GM11168 (cell line): ENCODE data around the gene TSKU.

ENCODE experiments used
- in situ Hi-C: fragments of 300-500 bp; cut with MboI; formaldehyde crosslinking; loops from one replicate; pipeline ENCODE4 v1.12.0; 2022; ENCODE audit warnings: low sequenced_read_pairs; ENCODE audit not compliant: unreplicated experiment

TSKU gene

DNA sequence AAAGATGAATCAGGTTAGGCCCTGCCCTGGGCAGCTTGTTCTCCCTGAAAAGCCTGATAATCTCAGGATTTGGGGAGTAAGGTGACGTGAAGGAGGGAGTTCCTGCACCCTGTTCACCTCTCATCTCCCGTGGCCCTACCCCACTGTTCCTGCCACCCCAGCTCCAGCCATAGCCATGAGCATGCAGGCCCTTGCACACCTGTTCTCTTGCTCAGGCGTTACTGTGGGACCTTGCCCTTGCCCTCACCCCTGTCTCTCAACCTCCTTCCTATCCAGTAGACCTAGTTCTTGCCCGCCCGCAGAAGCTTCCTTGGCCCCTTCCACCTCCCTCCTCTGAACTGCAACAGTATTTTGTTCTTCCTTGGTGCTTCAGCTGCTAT lies 15.0 kb downstream of the TSKU start:
- in situ Hi-C loops, result loop anchor here (10.0 kb wide), 1 partner anchor 53 kb away; no protein-coding TSS in a partner anchor

DNA sequence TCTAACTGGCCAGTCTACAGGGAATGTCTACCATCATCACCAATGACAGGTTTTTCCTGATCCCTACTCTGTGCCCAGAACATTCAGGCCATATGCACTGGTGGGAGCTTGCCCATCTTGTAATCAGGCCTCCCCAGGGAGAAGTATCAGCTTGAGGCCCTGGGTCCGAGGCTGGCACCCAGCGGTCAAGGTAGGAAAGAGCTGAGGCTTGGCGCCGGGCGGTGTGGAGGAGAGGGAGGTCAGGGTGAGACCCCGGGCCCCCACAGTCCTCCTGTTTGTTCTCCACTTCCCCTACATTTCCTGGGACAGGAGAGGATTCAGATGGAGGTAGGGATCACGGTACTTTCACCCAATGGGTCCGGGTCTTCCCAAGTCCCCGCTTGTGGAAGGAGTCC lies 15.5 kb downstream of the TSKU start:
- in situ Hi-C loops, result loop anchor here (10.0 kb wide), 1 partner anchor 54 kb away; no protein-coding TSS in a partner anchor

DNA sequence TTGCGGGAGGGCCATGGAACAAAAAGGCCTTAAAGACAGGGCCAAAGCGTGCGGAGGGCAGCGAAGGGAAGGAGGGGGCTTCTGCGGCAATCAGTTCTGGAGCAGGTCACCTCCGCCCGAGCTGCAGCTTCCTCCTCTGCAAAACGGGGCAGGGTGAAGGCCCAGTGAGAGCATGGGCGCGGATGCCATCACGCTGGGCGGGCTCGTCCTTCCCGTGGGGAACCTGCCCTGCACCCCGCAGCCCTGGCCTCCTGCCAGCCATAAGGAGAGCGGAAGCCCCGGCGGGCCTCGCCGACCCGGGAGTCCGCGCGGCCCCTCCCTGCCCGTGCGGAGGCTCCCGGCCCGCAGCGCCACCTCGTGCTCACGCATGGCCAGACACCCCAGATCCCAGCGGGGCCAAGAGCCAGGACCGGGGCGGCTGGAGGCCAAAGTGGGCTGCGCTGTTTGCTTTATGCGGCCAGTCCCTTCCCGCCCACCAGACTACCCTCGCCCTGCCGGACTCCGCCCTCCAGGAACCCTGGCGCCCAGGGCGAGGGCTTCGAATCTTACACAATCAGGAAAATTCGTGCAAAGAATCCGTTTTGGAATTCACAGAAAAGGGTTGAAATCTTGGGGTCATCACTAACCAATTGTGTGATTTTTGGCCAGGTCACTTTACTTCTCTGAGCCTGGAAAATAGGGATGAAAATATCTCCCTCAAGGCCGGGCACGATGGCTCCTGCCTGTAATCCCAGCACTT lies 16.1 kb downstream of the TSKU start:
- in situ Hi-C loops, result loop anchor here (10.0 kb wide), 1 partner anchor 54 kb away; no protein-coding TSS in a partner anchor

DNA sequence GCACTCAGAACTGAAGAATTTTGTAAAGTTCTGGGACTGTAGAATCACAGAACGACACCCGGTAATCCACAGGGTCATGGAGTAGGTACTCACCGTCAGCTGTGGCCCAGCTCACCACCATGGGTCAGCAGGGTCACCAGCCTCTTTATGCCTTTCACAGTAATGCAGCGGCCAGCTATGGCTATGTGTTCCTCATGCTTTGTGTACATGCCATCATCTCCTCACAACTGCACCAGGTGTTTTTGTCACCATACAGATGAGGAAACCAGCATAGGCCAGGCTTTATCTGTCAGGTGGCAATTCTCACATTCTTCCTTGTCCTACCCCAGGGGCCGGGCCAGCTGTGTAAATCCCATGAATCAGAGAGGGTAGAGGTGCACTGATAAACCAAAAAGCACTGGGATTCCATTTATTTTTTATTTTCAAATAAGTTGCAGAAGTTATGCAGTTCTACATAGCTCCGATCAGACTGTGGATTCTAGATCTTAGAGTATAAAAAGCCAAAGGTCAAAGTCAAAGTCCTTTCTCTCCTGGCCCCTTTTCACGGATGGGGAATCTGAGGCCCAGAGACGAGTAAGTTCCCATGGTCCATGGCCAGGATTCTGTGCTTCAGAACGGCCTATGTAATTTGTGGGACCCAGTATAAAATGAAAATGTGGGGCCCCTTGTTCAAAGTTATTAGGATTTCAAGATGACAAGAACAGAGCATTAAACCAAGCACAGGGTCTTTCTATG lies 17.5 kb downstream of the TSKU start:
- in situ Hi-C loops, result loop anchor here (25.0 kb wide), 1 partner anchor 112 kb away; no protein-coding TSS in a partner anchor

DNA sequence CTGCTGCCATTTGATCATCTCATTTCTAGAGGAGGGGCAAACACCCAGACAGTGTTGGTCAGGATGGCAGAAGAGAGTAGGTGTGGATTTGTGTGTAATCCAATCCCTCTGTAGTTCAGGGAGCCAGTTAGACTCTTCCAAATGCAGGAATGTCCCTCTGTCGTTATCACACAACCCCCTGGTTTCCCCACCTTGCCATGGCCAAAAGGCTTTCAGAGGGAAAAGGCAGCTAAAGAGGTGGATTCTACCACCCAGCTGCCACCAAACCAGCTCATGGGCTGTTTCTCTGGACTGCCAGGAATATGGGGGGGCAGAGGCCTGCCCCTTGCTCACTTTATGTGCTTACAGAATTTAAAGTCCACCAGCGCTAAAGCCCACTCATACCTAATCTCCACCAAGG lies 18.1 kb downstream of the TSKU start:
- in situ Hi-C loops, result loop anchor here (25.0 kb wide), 1 partner anchor 111 kb away; no protein-coding TSS in a partner anchor

DNA sequence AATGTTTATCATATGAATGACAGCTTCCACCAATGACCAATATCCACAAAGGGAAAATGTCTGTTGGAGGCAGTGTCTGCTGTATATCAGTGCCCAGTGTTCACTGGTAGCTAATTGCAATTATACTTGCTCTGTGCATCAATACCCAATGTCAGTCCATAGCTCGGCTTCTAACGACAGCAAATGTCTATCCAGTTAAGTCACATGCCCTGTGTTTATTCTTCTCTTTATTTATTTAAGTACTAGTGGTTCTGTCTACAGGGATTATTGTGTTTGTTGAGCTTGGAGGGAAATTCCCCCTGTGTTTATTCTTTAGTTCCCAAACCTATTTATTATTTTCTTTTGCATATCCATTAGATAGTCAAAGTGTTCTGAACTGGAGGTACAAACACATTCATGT lies 18.6 kb downstream of the TSKU start:
- in situ Hi-C loops, result loop anchor here (25.0 kb wide), 1 partner anchor 111 kb away; no protein-coding TSS in a partner anchor

DNA sequence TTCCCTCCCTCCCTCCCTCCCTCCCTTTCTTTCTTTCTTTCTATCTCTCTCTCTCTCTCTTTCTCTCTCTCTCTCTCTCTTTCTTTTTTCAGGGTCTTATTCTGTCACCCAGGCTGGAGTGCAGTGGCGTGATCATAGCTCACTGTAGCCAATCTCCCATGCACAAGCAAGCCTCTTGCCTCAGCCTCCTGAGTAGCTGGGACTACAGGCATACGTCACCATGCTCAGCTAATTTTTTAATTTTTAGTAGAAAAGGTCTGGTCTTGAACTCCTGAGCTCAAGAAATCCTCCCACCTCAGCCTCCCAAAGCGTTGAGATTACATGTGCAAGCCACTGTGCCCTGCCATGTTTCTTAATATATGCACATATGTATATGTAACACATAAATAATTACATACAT lies 19.0 kb downstream of the TSKU start:
- in situ Hi-C loops, result loop anchor here (25.0 kb wide), 1 partner anchor 110 kb away; no protein-coding TSS in a partner anchor

DNA sequence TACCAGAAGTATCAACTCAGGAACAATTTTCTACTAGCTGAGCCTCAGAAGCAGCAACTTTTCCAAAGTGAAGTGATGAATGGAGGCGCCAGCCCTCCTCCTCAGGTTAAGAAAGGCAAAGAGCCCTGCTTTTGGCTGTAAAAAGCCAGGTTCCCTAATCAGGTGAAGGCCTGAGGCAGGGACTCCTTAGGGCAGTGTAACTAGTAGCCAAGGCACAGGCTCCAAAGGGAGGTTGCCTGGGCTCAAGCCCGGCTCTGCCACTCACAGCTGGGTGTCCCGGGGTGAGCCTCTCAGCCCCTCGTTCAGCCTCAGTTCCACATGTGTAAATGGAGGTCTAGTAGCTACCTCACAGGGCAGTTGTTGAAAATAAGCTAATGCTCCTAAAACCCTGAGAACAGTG lies 19.5 kb downstream of the TSKU start:
- in situ Hi-C loops, result loop anchor here (25.0 kb wide), 1 partner anchor 110 kb away; no protein-coding TSS in a partner anchor

DNA sequence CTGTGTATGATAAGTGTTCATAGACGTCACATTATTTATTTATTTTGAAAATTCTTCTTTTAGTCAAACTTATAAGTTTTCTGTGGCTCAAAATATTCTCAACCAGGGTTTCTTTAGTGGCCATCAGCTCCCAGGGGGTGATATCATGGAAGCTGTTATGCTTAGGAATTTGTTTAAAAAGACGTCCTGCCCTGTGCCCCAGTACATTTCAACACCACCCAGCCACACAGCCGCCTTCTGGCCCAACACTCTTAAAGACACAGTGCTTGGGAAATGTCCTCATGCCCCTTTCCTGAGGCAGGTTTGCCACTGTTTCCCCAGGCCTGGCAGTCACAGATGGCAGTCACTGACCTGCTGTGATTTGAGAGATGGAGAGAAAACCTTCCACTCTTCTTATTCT lies 19.9 kb downstream of the TSKU start:
- in situ Hi-C loops, result loop anchor here (25.0 kb wide), 1 partner anchor 109 kb away; no protein-coding TSS in a partner anchor

DNA sequence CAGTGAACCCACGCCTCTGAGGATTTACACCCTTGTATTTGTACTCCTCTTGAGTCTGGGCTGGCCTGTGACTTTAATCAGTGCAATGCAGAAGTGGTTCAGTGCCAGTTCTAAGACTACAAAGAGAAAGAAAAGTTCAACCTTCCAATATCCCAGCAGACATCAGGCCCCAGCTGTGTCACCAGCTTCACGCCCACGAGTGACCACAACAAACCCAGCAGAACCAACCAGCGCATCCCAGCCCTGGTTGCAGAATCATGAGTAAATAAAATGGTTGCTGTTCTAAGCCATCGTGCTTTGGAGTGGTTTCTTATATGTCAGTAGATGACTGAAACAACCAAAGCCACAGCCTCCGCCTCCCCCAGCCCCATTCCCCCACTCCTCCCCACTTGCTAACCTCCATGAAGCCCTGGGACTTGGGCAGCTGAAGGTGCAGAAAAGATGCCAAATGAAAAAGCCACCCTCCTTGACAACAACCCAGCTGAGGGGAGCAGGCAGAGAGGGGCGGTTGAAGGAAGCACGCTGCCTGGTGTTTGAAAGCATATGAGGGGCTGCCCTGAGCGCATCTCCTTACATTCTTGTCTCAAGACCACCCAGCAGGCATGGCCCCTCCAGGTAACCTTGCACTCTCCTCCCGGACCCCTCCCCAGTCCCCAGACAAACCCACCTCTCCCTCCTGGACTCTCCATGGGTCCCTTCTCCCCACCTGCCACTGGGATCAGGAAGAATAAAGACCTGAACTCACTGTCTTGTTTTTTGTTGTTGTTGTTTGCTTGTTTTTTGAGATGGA lies 20.9 kb downstream of the TSKU start:
- in situ Hi-C loops, result loop anchor here (25.0 kb wide), 1 partner anchor 108 kb away; no protein-coding TSS in a partner anchor

DNA sequence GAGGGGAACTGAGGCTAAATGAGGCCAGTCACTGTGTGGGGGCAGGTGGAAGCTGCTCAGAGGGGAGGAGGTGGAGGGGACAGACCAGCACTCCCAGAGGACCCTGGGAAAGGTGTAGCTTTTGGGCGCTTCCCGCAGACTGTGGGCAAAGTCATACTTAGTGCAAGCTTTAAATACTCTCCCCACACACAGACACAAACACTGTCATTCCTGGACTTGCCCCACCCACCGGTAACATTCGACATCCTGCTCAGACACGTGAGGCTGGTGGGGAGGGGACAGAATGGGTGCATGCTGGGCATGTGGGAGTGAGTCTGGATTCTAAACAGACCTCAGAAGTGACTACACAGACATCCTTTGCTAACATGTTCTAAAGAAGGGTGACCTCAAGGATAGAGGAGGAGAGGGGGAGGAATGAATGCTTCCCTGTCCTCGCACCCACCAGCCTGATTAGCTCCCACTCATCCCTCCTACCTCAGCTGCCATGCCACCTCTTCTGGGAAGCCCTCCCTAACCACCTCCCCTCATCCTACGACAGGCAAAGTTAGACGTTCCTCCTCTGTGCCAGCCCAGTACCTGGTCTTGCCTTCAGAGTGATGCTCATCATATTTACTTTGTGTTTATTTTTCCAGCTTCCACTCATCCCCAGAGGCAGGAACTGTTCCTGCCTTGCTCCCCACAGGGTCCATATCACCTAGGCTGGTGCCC lies 22.2 kb downstream of the TSKU start:
- in situ Hi-C loops, result loop anchor here (25.0 kb wide), 1 partner anchor 107 kb away; no protein-coding TSS in a partner anchor

DNA sequence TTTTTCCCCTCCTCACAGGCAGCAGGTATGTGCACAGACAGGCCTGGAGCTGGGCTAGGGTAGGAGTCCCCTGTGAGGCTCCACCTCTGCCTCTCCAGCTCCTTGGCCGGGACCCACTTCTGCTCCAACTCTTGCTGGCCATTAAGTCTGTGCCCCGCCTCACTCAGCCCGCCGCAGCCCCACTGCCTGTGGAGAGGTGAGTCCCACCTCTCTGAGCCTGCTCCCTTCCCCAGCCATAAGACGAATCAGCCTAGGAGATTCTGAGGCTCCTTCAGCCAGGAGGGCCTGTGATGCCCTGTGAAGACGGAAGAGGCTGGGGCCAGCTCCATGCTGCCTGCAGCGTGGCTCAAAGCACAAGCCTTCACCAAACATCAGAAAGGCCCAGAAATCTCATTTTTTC lies 23.0 kb downstream of the TSKU start:
- in situ Hi-C loops, result loop anchor here (25.0 kb wide), 1 partner anchor 106 kb away; no protein-coding TSS in a partner anchor

DNA sequence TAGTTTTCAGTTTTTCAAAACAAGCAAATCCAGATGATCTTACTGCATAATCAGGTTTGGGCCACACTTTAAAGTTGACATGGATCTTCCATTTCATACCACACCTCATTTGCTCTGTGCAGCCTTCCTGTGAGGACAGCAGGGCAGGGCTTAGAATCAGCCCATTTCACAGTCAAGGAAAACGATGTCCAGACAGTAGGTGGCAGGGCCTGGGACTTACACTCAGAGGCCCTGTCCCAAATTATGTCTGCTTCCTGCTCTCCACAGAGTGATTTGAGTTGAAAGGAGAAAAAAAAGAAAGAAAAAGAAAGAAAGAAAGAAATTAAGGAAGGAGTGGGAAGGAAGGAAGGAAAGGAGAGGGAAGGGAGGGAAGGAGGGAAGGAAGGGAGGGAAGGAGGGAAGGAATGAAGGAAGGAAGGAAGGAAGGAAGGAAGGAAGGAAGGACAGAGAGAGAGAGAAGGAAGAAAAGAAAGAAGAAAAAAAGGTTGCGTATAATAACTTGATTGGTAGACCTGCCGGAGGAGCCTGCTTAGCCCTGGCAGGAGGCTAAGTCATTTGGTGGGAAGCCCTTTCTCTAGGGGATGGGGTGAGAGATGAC lies 23.6 kb downstream of the TSKU start:
- in situ Hi-C loops, result loop anchor here (25.0 kb wide), 1 partner anchor 106 kb away; no protein-coding TSS in a partner anchor

DNA sequence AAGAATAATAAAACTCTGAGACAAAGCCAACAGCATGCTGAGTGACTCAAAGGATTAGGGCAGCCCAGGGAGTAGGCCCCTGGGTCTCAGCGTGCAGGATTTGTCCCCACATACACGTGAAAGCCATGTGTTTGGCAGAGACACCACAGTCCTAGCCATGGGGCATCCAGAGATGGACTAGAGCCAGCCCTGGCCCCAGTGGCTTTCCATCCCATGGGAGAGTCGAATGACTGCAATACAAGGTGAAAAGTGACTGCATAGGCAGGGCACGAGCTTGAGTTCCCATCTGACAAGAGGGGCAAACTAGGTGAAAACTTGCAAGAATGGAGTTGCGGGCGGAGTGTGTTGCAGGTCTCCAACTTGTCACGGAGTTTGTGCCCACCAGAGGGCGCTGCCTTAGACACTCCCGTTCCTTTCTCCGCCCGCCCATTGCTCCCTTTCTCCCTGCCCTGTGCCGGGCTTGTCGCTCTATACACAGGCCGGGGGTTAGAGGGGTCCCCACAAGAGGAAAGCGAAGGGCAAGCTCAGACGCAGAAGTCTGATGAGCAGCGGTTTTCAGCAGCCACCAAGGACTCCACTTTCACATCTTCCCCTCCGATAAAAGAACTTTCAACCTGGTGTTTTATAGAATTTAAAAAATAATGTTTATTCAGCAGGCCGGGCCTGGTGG lies 24.2 kb downstream of the TSKU start:
- in situ Hi-C loops, result loop anchor here (25.0 kb wide), 1 partner anchor 105 kb away; no protein-coding TSS in a partner anchor

DNA sequence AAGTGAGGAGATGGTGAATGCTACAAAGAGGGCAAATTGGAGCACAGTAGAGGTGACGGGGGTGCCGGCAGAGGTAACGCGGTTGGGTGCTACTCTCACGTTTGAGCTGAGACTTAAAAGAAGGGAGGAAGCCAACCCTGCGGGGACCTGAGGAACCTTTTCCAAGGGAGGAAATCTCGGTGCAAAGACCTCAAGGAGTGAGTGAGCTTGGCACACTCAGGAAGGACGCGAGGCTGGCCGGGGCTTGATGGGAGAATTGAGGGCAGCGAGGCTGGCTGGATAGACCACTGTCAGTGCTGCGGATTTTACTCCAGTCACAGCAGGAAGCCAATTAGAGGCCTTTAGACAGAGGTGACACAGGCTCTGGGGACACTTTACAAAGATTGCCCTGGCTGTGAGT lies 25.0 kb downstream of the TSKU start:
- in situ Hi-C loops, result loop anchor here (25.0 kb wide), 1 partner anchor 104 kb away; no protein-coding TSS in a partner anchor

DNA sequence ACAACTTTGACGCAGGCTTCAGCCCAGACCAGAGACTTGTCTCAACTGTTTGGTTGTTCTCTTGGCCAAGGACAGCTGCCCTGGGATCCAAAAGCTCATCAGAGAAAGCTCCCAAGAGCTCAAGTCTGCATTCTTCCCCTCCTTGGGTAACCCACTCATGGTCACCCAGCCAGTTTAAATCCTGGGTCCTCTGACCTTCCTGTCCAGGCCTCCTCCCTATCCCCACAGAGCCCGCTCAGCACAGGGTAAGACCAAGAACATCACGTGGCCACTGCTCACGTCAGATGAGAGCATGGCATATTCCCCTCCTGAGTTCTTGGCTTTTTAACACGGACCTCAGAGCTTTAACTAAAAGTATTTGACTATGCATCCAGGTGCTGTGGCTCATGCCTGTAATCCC lies 25.8 kb downstream of the TSKU start:
- in situ Hi-C loops, result loop anchor here (25.0 kb wide), 1 partner anchor 103 kb away; no protein-coding TSS in a partner anchor

DNA sequence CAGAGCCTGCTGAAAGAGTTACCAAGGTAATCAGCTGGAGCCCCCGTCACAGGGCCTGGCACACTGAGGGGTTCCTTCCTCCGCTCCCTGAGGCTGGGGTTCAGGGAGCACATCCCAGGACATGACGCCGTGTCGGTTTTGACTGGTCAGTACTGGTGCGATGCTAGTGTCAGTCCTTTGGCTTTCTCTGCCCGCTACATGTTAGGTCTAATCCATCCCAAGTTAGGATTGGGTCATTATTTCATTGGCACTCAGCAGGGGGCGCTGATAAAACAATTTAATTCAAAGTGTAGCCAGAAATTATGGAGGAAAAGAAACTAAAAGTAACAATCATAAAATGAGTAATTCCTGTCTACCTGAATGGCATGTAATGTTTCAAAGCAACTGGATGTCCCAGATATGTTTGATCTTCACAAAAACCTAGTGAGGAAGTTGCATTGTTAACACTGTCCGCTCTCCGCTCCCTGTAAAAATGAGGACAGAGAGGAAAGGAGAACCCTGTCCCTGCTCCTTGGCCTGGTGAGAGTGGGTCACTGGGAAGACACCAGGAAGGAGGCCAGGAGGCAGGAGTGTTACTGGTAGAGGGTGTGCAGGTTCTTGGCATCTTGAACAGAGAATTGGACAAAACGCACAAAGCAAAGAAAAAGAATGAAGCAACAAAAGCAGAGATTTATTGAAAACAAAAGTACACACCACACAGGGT lies 27.1 kb downstream of the TSKU start:
- in situ Hi-C loops, result loop anchor here (25.0 kb wide), 1 partner anchor 102 kb away; no protein-coding TSS in a partner anchor

DNA sequence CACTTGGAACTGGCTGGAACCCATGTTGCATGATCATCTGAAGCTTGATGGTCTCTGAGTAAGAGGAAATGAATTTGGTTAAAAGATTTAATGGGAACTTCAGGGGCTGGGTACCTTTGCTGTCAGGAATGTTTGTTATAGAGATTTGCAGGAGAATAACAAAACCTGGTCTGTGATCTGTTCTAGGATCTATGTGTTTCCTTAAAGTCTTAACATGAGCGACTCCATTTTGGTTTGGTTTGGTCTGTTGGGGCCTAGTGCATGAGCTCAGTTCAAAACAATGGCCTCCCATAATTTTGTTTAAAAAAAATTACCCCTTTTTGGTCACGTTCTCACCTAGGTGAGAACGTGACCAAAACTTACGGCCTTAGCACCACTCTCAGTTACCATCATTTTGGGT lies 28.1 kb downstream of the TSKU start:
- in situ Hi-C loops, result loop anchor here (25.0 kb wide), 1 partner anchor 101 kb away; no protein-coding TSS in a partner anchor
